Neural cell (in vitro differentiated cells): ENCODE results near the gene GCSAM. TPM values are rescaled to one million over a fixed set of nuclear protein-coding genes. Genes with fewer than 3 reads are reported as not detected.

Source experiments
- H2AFZ ChIP-seq: fragments of 200-600, 300-800 bp; sonication (generic), shearing (Covaris generic); 2 replicates; pipeline ENCODE4 v1.6.0; 2014; ENCODE audit warnings: low read depth, mild to moderate bottlenecking, antibody characterized with exemption, low read length, moderate library complexity
- H3F3A ChIP-seq: fragments of 200-600 bp; shearing (Covaris generic); 2 replicates; pipeline ENCODE4 v1.6.1; 2016; ENCODE audit warnings: mild to moderate bottlenecking, moderate library complexity, mixed read lengths, antibody characterized with exemption, low read length; ENCODE audit not compliant: insufficient read depth, poor library complexity, severe bottlenecking
- H3K27ac ChIP-seq: fragments of 200-600, 300-800 bp; sonication (generic), shearing (Covaris generic); 2 replicates; pipeline ENCODE4 v1.5.1; 2014; ENCODE audit warnings: mild to moderate bottlenecking, low read length, moderate library complexity
- H3K27me3 ChIP-seq: fragments of 300-800, 200-600 bp; sonication (generic), shearing (Covaris generic); 2 replicates; pipeline ENCODE4 v1.6.0; 2014; ENCODE audit warnings: mild to moderate bottlenecking, low read depth, low read length, moderate library complexity; ENCODE audit not compliant: insufficient read depth
- H3K36me3 ChIP-seq: fragments of 300-800, 200-600 bp; sonication (generic), shearing (Covaris generic); 2 replicates; pipeline ENCODE4 v1.5.1; 2014; ENCODE audit warnings: mild to moderate bottlenecking, antibody characterized with exemption, low read length, moderate library complexity; ENCODE audit not compliant: insufficient read depth
- H3K4me2 ChIP-seq: fragments of 300-800, 200-600 bp; sonication (generic), shearing (Covaris generic); 2 replicates; pipeline ENCODE4 v1.6.0; 2014; ENCODE audit warnings: mild to moderate bottlenecking, low read length
- H3K4me3 ChIP-seq: fragments of 300-800, 200-600 bp; sonication (generic), shearing (Covaris generic); 2 replicates; pipeline ENCODE4 v1.5.1; 2014; ENCODE audit warnings: mild to moderate bottlenecking, low read length, moderate library complexity
- H3K79me2 ChIP-seq: fragments of 200-600 bp; shearing (Covaris generic); replicated peaks from 2 replicates; pipeline ENCODE4 v1.6.0; 2014; ENCODE audit warnings: mild to moderate bottlenecking, low read length, moderate library complexity; ENCODE audit not compliant: insufficient read depth
- H3K9ac ChIP-seq: fragments of 300-800, 200-600 bp; sonication (generic), shearing (Covaris generic); 2 replicates; pipeline ENCODE4 v1.6.1; 2016; ENCODE audit warnings: mild to moderate bottlenecking, low read length, mixed read lengths
- H3K9me2 ChIP-seq: fragments of 200-600 bp; shearing (Covaris generic); 2 replicates; pipeline ENCODE4 v1.6.1; 2016; ENCODE audit warnings: mild to moderate bottlenecking, low read length, mixed read lengths; ENCODE audit not compliant: insufficient read depth
- H3K9me3 ChIP-seq: fragments of 200-600, 300-800 bp; sonication (generic), shearing (Covaris generic); 2 replicates; pipeline ENCODE4 v1.6.1; 2016; ENCODE audit warnings: mild to moderate bottlenecking, mixed run types, low read length, moderate library complexity, mixed read lengths
- H4K20me1 ChIP-seq: fragments of 200-600 bp; shearing (Covaris generic); 2 replicates; pipeline ENCODE4 v1.6.1; 2016; ENCODE audit warnings: mild to moderate bottlenecking, mixed run types; ENCODE audit not compliant: insufficient read depth
- EP300 ChIP-seq: fragments of 450-650 bp; conservative IDR thresholded peaks from 2 replicates; pipeline ENCODE4 v1.6.1; 2014; ENCODE audit warnings: antibody characterized with exemption, mild to moderate bottlenecking, moderate library complexity; ENCODE audit not compliant: poor library complexity, severe bottlenecking
- EZH2 ChIP-seq: fragments of 200-600, 300-800 bp; shearing (Covaris generic), sonication (generic); IDR thresholded peaks from 2 replicates; pipeline ENCODE4 v1.6.1; 2014; ENCODE audit warnings: antibody characterized with exemption, low read length, borderline replicate concordance, mild to moderate bottlenecking; ENCODE audit not compliant: insufficient read depth, poor library complexity, severe bottlenecking
- MXI1 ChIP-seq: fragments of 450-650 bp; conservative IDR thresholded peaks from 2 replicates; pipeline ENCODE4 v1.6.1; 2014; ENCODE audit warnings: antibody characterized with exemption, mild to moderate bottlenecking; ENCODE audit not compliant: poor library complexity, severe bottlenecking
- POLR2AphosphoS5 ChIP-seq: IDR thresholded peaks from 2 replicates; pipeline ENCODE4 v1.6.1; 2012
- RAD21 ChIP-seq: fragments of 450-650 bp; conservative IDR thresholded peaks from 2 replicates; pipeline ENCODE4 v1.6.1; 2014; ENCODE audit warnings: antibody characterized with exemption, mild to moderate bottlenecking, moderate library complexity
- SMC3 ChIP-seq: fragments of 450-650 bp; conservative IDR thresholded peaks from 2 replicates; pipeline ENCODE4 v1.6.1; 2014; ENCODE audit warnings: antibody characterized with exemption, mild to moderate bottlenecking, moderate library complexity; ENCODE audit not compliant: poor library complexity
- TAF1 ChIP-seq: IDR thresholded peaks from 2 replicates; pipeline ENCODE4 v1.6.1; 2012; ENCODE audit warnings: low read depth
- polyA plus RNA-seq: library from polyadenylated mRNA; depleted of rRNA; stranded (reverse); fragments of >200 nt; gene quantifications from 2 replicates; pipeline ENCODE4 v1.2.3, GENCODE V29; 2014
- TF ChIP-seq, protein P1 (sequence below): IDR thresholded peaks from 2 replicates; pipeline ENCODE4 v1.6.1; 2012; ENCODE audit warnings: borderline replicate concordance
- TF ChIP-seq, protein P2 (sequence below): fragments of 450-650 bp; IDR thresholded peaks from 2 replicates; pipeline ENCODE4 v1.5.1; 2014; ENCODE audit warnings: antibody characterized with exemption, mild to moderate bottlenecking, moderate library complexity; ENCODE audit not compliant: poor library complexity, severe bottlenecking

The GCSAM gene
- polyA plus RNA-seq, 1 donor from 2014 or later: not detected

DNA sequence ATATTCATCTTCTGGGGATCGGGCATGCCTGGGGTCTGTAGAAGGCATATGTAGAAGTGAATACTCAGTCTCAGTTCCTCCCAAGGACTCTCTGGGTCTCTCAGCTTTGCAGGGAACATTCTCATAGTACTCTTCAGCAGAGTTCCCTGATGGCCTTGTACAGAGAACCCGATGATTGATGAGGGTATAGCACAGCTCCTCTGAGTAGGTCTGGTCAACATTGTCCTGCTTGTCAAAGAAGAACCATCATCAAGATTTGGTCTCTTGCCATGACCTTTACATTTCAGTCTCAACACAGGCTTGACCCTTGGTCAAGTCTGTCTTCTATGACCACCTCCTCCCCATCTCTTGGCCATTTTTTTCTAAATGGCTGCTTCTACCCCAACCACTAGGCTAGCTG, 9.5 kb downstream of the GCSAM start:
- Histone ChIP-seq H3K27me3 (no peaks in the 10 kb centered on the region), H3K9me2 (no peaks in the 10 kb centered on the region), H2AFZ (no peak overlapping the region), H3K36me3 (no peaks in the 10 kb centered on the region), H4K20me1 (no peaks in the 10 kb centered on the region), H3K79me2 (no peaks in the 10 kb centered on the region), H3K9me3 (no peaks in the 10 kb centered on the region), H3K4me3 (no peak overlapping the region), H3K27ac (no peak overlapping the region), H3K4me2 (no peak overlapping the region), H3K9ac (no peak overlapping the region), H3F3A (no peaks in the 10 kb centered on the region)
- TF ChIP-seq, protein P1, sequence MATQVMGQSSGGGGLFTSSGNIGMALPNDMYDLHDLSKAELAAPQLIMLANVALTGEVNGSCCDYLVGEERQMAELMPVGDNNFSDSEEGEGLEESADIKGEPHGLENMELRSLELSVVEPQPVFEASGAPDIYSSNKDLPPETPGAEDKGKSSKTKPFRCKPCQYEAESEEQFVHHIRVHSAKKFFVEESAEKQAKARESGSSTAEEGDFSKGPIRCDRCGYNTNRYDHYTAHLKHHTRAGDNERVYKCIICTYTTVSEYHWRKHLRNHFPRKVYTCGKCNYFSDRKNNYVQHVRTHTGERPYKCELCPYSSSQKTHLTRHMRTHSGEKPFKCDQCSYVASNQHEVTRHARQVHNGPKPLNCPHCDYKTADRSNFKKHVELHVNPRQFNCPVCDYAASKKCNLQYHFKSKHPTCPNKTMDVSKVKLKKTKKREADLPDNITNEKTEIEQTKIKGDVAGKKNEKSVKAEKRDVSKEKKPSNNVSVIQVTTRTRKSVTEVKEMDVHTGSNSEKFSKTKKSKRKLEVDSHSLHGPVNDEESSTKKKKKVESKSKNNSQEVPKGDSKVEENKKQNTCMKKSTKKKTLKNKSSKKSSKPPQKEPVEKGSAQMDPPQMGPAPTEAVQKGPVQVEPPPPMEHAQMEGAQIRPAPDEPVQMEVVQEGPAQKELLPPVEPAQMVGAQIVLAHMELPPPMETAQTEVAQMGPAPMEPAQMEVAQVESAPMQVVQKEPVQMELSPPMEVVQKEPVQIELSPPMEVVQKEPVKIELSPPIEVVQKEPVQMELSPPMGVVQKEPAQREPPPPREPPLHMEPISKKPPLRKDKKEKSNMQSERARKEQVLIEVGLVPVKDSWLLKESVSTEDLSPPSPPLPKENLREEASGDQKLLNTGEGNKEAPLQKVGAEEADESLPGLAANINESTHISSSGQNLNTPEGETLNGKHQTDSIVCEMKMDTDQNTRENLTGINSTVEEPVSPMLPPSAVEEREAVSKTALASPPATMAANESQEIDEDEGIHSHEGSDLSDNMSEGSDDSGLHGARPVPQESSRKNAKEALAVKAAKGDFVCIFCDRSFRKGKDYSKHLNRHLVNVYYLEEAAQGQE: no peak
- no peak for TF ChIP-seq POLR2AphosphoS5
- no peak for TF ChIP-seq RAD21
- no peak for TF ChIP-seq SMC3
- TF ChIP-seq TAF1: no peak
- TF ChIP-seq EP300: no peak
- no peak for TF ChIP-seq MXI1
- TF ChIP-seq, protein P2, sequence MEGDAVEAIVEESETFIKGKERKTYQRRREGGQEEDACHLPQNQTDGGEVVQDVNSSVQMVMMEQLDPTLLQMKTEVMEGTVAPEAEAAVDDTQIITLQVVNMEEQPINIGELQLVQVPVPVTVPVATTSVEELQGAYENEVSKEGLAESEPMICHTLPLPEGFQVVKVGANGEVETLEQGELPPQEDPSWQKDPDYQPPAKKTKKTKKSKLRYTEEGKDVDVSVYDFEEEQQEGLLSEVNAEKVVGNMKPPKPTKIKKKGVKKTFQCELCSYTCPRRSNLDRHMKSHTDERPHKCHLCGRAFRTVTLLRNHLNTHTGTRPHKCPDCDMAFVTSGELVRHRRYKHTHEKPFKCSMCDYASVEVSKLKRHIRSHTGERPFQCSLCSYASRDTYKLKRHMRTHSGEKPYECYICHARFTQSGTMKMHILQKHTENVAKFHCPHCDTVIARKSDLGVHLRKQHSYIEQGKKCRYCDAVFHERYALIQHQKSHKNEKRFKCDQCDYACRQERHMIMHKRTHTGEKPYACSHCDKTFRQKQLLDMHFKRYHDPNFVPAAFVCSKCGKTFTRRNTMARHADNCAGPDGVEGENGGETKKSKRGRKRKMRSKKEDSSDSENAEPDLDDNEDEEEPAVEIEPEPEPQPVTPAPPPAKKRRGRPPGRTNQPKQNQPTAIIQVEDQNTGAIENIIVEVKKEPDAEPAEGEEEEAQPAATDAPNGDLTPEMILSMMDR: no peak
- TF ChIP-seq EZH2: no peak

GRCh38 chr3:112122870-112123269, 10.2 kb downstream of the GCSAM start:
- H3F3A ChIP-seq: no peaks in the 10 kb centered on the region

More at GRCh38 chr3:112122870-112123269, 10.2 kb downstream of the GCSAM start:
- Histone ChIP-seq H3K27me3 (no peaks in the 10 kb centered on the region), H3K79me2 (no peaks in the 10 kb centered on the region), H4K20me1 (no peaks in the 10 kb centered on the region), H3K4me2 (no peak overlapping the region), H3K9me3 (no peaks in the 10 kb centered on the region), H2AFZ (no peak overlapping the region), H3K27ac (no peak overlapping the region), H3K4me3 (no peak overlapping the region), H3K9ac (no peak overlapping the region), H3K9me2 (no peaks in the 10 kb centered on the region), H3K36me3 (no peaks in the 10 kb centered on the region)
- no peak for TF ChIP-seq TAF1
- TF ChIP-seq EP300: no peak
- TF ChIP-seq, protein P1: no peak
- no peak for TF ChIP-seq POLR2AphosphoS5
- TF ChIP-seq, protein P2: no peak
- no peak for TF ChIP-seq MXI1
